Panc1 (cell line): ENCODE measurements around the gene XXYLT1.

Experiments used
- CTCF ChIP-seq: fragments of 450-650 bp; IDR thresholded peaks from 2 replicates; pipeline ENCODE4 v1.5.1; 2017; ENCODE audit warnings: mild to moderate bottlenecking
- TCF7L2 ChIP-seq: IDR thresholded peaks from 2 replicates; pipeline ENCODE4 v1.6.1; 2011; ENCODE audit warnings: mild to moderate bottlenecking, low read depth, low read length, inconsistent platforms

GRCh38 chr3:195064300-195064931, 206.5 kb downstream of the XXYLT1 start:
- TF ChIP-seq CTCF, result no peak
- no peak for TF ChIP-seq TCF7L2
